HUES64 (cell line): ENCODE measurements around the gene ERMP1.
"Not testable (repeated sequence)": the region's sequence is repeated elsewhere in the genome, so short reads cannot be mapped to it uniquely, and the experiment has no call there.

Source experiments
- H3K27ac ChIP-seq: 2 replicates; pipeline ENCODE4 v1.7.0; 2013; ENCODE audit warnings: low read depth, low read length, inconsistent platforms
- H3K27me3 ChIP-seq: 2 replicates; pipeline ENCODE4 v1.6.1; 2013; ENCODE audit warnings: mild to moderate bottlenecking, low read length; ENCODE audit not compliant: insufficient read depth
- H3K36me3 ChIP-seq: 2 replicates; pipeline ENCODE4 v1.6.1; 2013; ENCODE audit warnings: mild to moderate bottlenecking, low read length; ENCODE audit not compliant: insufficient read depth
- H3K4me1 ChIP-seq: 2 replicates; pipeline ENCODE4 v1.6.1; 2013; ENCODE audit warnings: mild to moderate bottlenecking, low read length, moderate library complexity; ENCODE audit not compliant: insufficient read depth
- H3K4me3 ChIP-seq: 2 replicates; pipeline ENCODE4 v1.5.1; 2013; ENCODE audit warnings: mild to moderate bottlenecking, low read length, moderate library complexity
- H3K9ac ChIP-seq: 2 replicates; pipeline ENCODE4 v1.6.1; 2013; ENCODE audit warnings: mild to moderate bottlenecking, low read depth, low read length
- H3K9me3 ChIP-seq: 2 replicates; pipeline ENCODE4 v1.6.1; 2013; ENCODE audit warnings: low read depth, low read length; ENCODE audit not compliant: insufficient read depth
- WGBS: fragments of 150-250, 120-280 bp; methylation state at CpG from one replicate; pipeline ENCODE4 v1.1.7; 2013; ENCODE audit warnings: missing lambda C conversion rate; 5-methylcytosine and 5-hydroxymethylcytosine counted together

ERMP1 gene

DNA sequence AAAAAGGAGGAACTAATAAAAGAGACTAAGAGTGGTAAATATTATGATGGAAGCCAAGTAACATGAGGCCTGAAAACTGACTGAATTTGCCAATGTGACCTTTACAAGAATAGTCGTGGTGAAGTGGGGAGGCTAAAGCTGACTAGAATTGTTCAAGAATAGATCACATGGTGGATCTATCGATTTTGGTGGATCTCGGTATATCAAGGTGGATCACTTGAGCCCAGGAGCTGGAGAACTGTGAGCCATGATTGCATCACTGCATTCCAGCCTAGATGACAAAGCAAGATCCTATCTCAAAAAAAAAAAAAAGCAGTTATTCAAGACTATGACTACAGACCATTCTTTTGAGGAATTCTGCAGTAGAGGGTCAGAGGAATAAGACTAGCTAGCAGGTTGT lies 15.1 kb downstream of the ERMP1 start:
- Histone ChIP-seq H3K36me3 (peaks cover 32% of the 10 kb centered on the region), H3K4me1 (no peaks in the 10 kb centered on the region), H3K9ac (no peak overlapping the region), H3K27ac (no peak overlapping the region), H3K9me3 (no peaks in the 10 kb centered on the region), H3K27me3 (no peaks in the 10 kb centered on the region), H3K4me3 (no peak overlapping the region)
- WGBS = 97% methylated on average over 3 of the region's 3 CpGs

GRCh38 chr9:5815461-5815860 lies 17.5 kb downstream of the ERMP1 start:
- no CpG with 5 or more reads among the region's 1 CpG for WGBS
- Histone ChIP-seq H3K27me3 (no peaks in the 10 kb centered on the region), H3K4me1 (no peaks in the 10 kb centered on the region), H3K4me3 (no peak overlapping the region), H3K36me3 (peaks cover 41% of the 10 kb centered on the region), H3K9ac (no peak overlapping the region), H3K27ac (no peak overlapping the region), H3K9me3 (no peaks in the 10 kb centered on the region)

- H3K4me1 ChIP-seq = no peaks in the 10 kb centered on the region
- no peaks in the 10 kb centered on the region for H3K27me3 ChIP-seq
- no peak overlapping the region for H3K27ac ChIP-seq
- WGBS = 90% methylated on average over 2 of the region's 3 CpGs
- H3K9ac ChIP-seq = no peak overlapping the region
- H3K9me3 ChIP-seq = no peaks in the 10 kb centered on the region
- H3K36me3 ChIP-seq = peaks cover 48% of the 10 kb centered on the region
- H3K4me3 ChIP-seq = no peak overlapping the region
Observed at GRCh38 chr9:5813824-5814223, 19.1 kb downstream of the ERMP1 start.

- H3K27me3 ChIP-seq = no peaks in the 10 kb centered on the region
- H3K9me3 ChIP-seq = no peaks in the 10 kb centered on the region
- H3K36me3 ChIP-seq = peaks cover 42% of the 10 kb centered on the region
- H3K27ac ChIP-seq = no peak overlapping the region
- WGBS = 94% methylated on average over 1 of the region's 1 CpG
- H3K9ac ChIP-seq = no peak overlapping the region
- no peaks in the 10 kb centered on the region for H3K4me1 ChIP-seq
- no peak overlapping the region for H3K4me3 ChIP-seq
Observed at GRCh38 chr9:5811751-5812150, 21.2 kb downstream of the ERMP1 start.

DNA sequence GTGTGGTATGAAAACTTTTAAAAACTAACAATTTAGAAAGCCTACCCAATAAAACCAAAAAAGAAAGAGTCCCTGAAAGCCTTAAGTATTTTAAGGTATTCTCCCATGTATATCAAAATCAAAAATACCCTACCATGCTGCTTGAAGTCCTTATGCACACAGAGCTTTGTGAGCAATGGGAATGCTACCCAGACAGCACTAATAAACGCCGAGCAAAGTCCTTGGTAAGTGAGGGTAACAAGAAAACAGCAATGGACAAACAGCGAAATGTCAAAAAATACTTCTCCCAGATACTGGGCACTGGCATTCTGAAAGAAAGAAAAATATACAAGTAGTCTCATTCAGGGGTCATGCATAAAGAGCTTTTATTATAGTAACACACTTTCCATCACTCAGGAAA lies 27.4 kb downstream of the ERMP1 start:
- H3K4me3 ChIP-seq = no peak overlapping the region
- 96% methylated on average over 2 of the region's 3 CpGs for WGBS
- no peak overlapping the region for H3K9ac ChIP-seq
- no peaks in the 10 kb centered on the region for H3K4me1 ChIP-seq
- H3K27me3 ChIP-seq = no peaks in the 10 kb centered on the region
- H3K36me3 ChIP-seq = peaks cover 26% of the 10 kb centered on the region
- H3K27ac ChIP-seq = no peak overlapping the region
- no peaks in the 10 kb centered on the region for H3K9me3 ChIP-seq

- Histone ChIP-seq H3K4me3 (no peak overlapping the region), H3K4me1 (no peaks in the 10 kb centered on the region), H3K36me3 (peaks cover 21% of the 10 kb centered on the region; the same call in 1 of the 2 replicates), H3K9me3 (no peaks in the 10 kb centered on the region), H3K9ac (no peak overlapping the region), H3K27ac (no peak overlapping the region), H3K27me3 (no peaks in the 10 kb centered on the region)
- 93% methylated on average over 3 of the region's 3 CpGs for WGBS
Observed at GRCh38 chr9:5801739-5802113, 31.2 kb downstream of the ERMP1 start.

- Histone ChIP-seq H3K27me3 (no peaks in the 10 kb centered on the region), H3K4me3 (no peak overlapping the region), H3K9ac (no peak overlapping the region), H3K4me1 (no peaks in the 10 kb centered on the region), H3K9me3 (no peaks in the 10 kb centered on the region), H3K27ac (no peak overlapping the region), H3K36me3 (peaks cover 23% of the 10 kb centered on the region; the same call in 1 of the 2 replicates)
- WGBS = 85% methylated on average over 4 of the region's 4 CpGs
Observed at GRCh38 chr9:5800969-5801738, 31.8 kb downstream of the ERMP1 start.

DNA sequence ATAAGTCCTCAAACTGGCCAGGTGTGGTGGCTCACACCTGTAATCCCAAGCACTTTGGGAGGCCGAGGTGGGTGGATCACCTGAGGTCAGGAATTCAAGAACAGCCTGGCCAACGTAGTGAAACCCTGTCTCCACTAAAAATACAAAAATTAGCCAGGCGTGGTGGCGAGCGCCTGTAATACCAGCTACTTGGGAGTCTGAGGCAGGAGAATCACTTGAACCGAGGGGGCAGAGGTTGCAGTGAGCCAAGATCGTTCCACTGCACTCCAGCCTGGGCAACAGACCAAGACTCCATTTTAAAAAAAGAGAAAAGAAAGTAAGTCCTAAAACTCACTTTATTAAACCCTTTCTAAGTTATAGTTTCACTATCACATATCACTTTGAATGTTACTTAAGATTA lies 32.5 kb downstream of the ERMP1 start:
- H3K27ac ChIP-seq, H3K4me3 ChIP-seq, H3K4me1 ChIP-seq, H3K9ac ChIP-seq, H3K9me3 ChIP-seq, H3K27me3 ChIP-seq: not testable (repeated sequence)
- H3K36me3 ChIP-seq = peaks cover 20% of the 10 kb centered on the region; the same call in 1 of the 2 replicates
- WGBS = 92% methylated on average over 7 of the region's 7 CpGs

- WGBS = 79% methylated on average over 5 of the region's 5 CpGs
- H3K36me3 ChIP-seq = peaks cover 14% of the 10 kb centered on the region; the same call in 1 of the 2 replicates
- no peaks in the 10 kb centered on the region for H3K4me1 ChIP-seq
- H3K27ac ChIP-seq = no peak overlapping the region
- H3K9ac ChIP-seq = no peak overlapping the region
- H3K4me3 ChIP-seq = no peak overlapping the region
- H3K9me3 ChIP-seq = no peaks in the 10 kb centered on the region
- no peaks in the 10 kb centered on the region for H3K27me3 ChIP-seq
Observed at GRCh38 chr9:5799314-5799713, 33.6 kb downstream of the ERMP1 start.

GRCh38 chr9:5798581-5798980 lies 34.3 kb downstream of the ERMP1 start:
- Histone ChIP-seq H3K36me3 (peaks cover 14% of the 10 kb centered on the region; the same call in 1 of the 2 replicates), H3K27me3 (no peaks in the 10 kb centered on the region), H3K4me1 (no peaks in the 10 kb centered on the region), H3K27ac (no peak overlapping the region), H3K4me3 (no peak overlapping the region), H3K9me3 (no peaks in the 10 kb centered on the region), H3K9ac (no peak overlapping the region)
- 92% methylated on average over 2 of the region's 2 CpGs for WGBS

- Histone ChIP-seq H3K4me1 (no peaks in the 10 kb centered on the region), H3K27me3 (no peaks in the 10 kb centered on the region), H3K27ac (no peak overlapping the region), H3K36me3 (peaks cover 16% of the 10 kb centered on the region; the same call in 1 of the 2 replicates), H3K4me3 (no peak overlapping the region), H3K9ac (no peak overlapping the region), H3K9me3 (no peaks in the 10 kb centered on the region)
- WGBS = 98% methylated on average over 2 of the region's 2 CpGs
Observed at GRCh38 chr9:5796298-5796697, 36.6 kb downstream of the ERMP1 start.

- Histone ChIP-seq H3K4me1 (no peaks in the 10 kb centered on the region), H3K9me3 (no peaks in the 10 kb centered on the region), H3K9ac (no peak overlapping the region), H3K27ac (no peak overlapping the region), H3K4me3 (no peak overlapping the region), H3K36me3 (peaks cover 22% of the 10 kb centered on the region), H3K27me3 (no peaks in the 10 kb centered on the region)
- WGBS = 91% methylated on average over 1 of the region's 1 CpG
Observed at GRCh38 chr9:5793812-5794211, 39.1 kb downstream of the ERMP1 start.
